Endothelial cell (in vitro differentiated cells): ENCODE data around the gene GPALPP1. TPM values are rescaled to one million over a fixed set of nuclear protein-coding genes. Genes with fewer than 3 reads are reported as not detected.
A peak's percentile ranks its signal among the peaks of the same experiment; 100 is the strongest.

Experiments used
- DNase-seq: peaks from one replicate; pipeline ENCODE4 v3.0.0; 2021; ENCODE audit warnings: low spot score
- H3K27ac Mint-ChIP-seq: one replicate; pipeline ENCODE4 v1.8.0; 2021; ENCODE audit warnings: mixed read lengths, inconsistent platforms; ENCODE audit not compliant: unreplicated experiment
- H3K27me3 Mint-ChIP-seq: one replicate; pipeline ENCODE4 v1.8.0; 2021; ENCODE audit warnings: mild to moderate bottlenecking, moderate library complexity, mixed read lengths, inconsistent platforms; ENCODE audit not compliant: unreplicated experiment
- H3K36me3 Mint-ChIP-seq: one replicate; pipeline ENCODE4 v1.8.0; 2021; ENCODE audit warnings: mild to moderate bottlenecking, low read depth, mixed read lengths, inconsistent platforms; ENCODE audit not compliant: unreplicated experiment
- H3K4me1 Mint-ChIP-seq: one replicate; pipeline ENCODE4 v1.8.0; 2021; ENCODE audit warnings: mild to moderate bottlenecking, mixed read lengths, inconsistent platforms; ENCODE audit not compliant: unreplicated experiment
- H3K4me3 Mint-ChIP-seq: one replicate; pipeline ENCODE4 v1.8.0; 2021; ENCODE audit warnings: mild to moderate bottlenecking, mixed read lengths, inconsistent platforms; ENCODE audit not compliant: unreplicated experiment
- H3K9me3 Mint-ChIP-seq: one replicate; pipeline ENCODE4 v1.8.0; 2021; ENCODE audit warnings: mixed read lengths, inconsistent platforms; ENCODE audit not compliant: unreplicated experiment
- CTCF ChIP-seq: fragments of 200-600 bp; sonication (generic); IDR thresholded peaks from one replicate; pipeline ENCODE4 v1.5.0; 2021; ENCODE audit warnings: antibody characterized with exemption; ENCODE audit not compliant: unreplicated experiment
- total RNA-seq: library from RNA; stranded (reverse); fragmentation: NEBNext Ultra II Directional; extraction: Animal tissue kit (Norgen Biotek cat#: 25700); gene quantifications from one replicate; pipeline ENCODE4 v1.2.1, GENCODE V29; 2021; ENCODE audit not compliant: unreplicated experiment

GPALPP1 gene
- total RNA-seq, 1 donor from 2014 or later, result 26.1 TPM

GRCh38 chr13:44955406-44955805, 33.9 kb upstream of the GPALPP1 start:
- Mint-ChIP-seq H3K4me3 (no peak overlapping the region), H3K4me1 (peaks cover 8% of the 10 kb centered on the region), H3K36me3 (no peaks in the 10 kb centered on the region), H3K27me3 (no peaks in the 10 kb centered on the region), H3K27ac (peak overlapping the region; percentile 55), H3K9me3 (no peaks in the 10 kb centered on the region)
- no peak for TF ChIP-seq CTCF
- no peak for DNase-seq

GRCh38 chr13:44961997-44962396, 27.3 kb upstream of the GPALPP1 start:
- Mint-ChIP-seq H3K4me1 (no peaks in the 10 kb centered on the region), H3K4me3 (no peak overlapping the region), H3K27me3 (no peaks in the 10 kb centered on the region), H3K36me3 (peaks cover 44% of the 10 kb centered on the region), H3K27ac (no peak overlapping the region), H3K9me3 (no peaks in the 10 kb centered on the region)
- no peak for TF ChIP-seq CTCF
- DNase-seq, result no peak

GRCh38 chr13:44967704-44968433, 21.5 kb upstream of the GPALPP1 start:
- H3K36me3 Mint-ChIP-seq, result peaks cover 28% of the 10 kb centered on the region
- no peak overlapping the region for H3K4me3 Mint-ChIP-seq
- H3K27ac Mint-ChIP-seq, result no peak overlapping the region
- no peak for TF ChIP-seq CTCF
- no peaks in the 10 kb centered on the region for H3K9me3 Mint-ChIP-seq
- DNase-seq, result no peak
- peaks cover 2% of the 10 kb centered on the region for H3K4me1 Mint-ChIP-seq
- no peaks in the 10 kb centered on the region for H3K27me3 Mint-ChIP-seq

- no peak overlapping the region for H3K27ac Mint-ChIP-seq
- H3K36me3 Mint-ChIP-seq, result peaks cover 22% of the 10 kb centered on the region
These were observed 20.9 kb upstream of the GPALPP1 start for GRCh38 chr13:44968434-44968815.

More at GRCh38 chr13:44968434-44968815, 20.9 kb upstream of the GPALPP1 start:
- Mint-ChIP-seq H3K9me3 (no peaks in the 10 kb centered on the region), H3K4me1 (peaks cover 2% of the 10 kb centered on the region), H3K4me3 (no peak overlapping the region), H3K27me3 (no peaks in the 10 kb centered on the region)
- no peak for TF ChIP-seq CTCF
- no peak for DNase-seq
